Measurements from ENCODE around the gene SAMD4B. TPM values are rescaled to one million over a fixed set of nuclear protein-coding genes. Genes with fewer than 3 reads are reported as not detected.

Gene SAMD4B
- total and polyA plus RNA-seq, 10 of the 15 experiments (the other 5 are each of a cell fraction or from before 2014, with no cell fraction given), result 2.4 to 43.3 (median 23.9) TPM

DNA sequence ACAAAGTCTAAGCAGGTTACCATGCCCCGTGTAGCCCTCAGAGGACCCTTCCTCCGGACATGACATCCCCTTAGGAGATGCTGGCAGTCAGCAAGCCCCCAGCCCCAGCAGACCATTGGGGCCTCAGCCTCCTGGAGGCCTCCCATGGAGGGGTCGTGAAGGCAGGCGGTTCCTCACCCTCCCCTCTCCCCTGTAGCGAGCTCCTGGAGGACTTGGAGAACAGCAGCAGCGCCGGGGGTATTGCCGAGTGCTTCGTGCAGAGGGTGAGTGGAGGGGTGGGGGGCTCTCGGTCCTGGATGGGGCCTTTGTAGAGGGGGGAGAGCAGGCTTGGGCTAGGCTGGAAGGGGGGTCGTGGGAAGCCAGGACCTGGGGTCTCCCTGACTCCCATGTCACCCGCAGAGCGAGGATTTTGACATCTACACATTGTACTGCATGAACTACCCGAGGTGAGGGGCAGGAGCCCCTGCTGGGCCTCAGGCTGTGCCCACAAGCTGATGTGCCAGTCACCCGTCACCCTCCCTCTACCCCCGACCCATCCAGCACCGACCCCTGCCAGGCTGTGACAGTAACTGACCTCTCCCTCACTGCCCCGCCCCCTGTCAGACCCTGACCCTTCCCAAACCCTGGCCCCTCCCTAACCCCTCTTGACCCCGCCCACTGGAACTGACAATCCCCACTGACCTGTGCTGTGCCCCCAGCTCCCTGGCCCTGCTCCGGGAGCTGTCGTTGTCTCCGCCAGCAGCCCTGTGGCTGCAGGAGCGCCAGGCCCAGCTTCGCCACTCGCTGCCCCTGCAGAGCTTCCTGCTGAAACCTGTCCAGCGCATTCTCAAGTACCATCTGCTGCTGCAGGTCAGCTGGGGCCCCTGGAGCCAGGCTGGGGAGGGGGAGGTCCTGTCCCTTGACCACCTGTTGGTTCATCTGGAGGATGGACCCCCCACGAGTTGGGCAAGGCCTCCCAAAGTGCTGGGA is 74.2 kb downstream of the SAMD4B start:
- no peak for TF ChIP-seq TARDBP (IDR thresholded peaks at IDR 0.05; ENCODE audit: borderline replicate concordance)
- no peak for TF ChIP-seq KAT2A (conservative IDR thresholded peaks at IDR 0.05; ENCODE audit: control insufficient read depth, low read depth, low read length)
- no peak for TF ChIP-seq SP1 (IDR thresholded peaks at IDR 0.05; ENCODE audit: low read depth, low read length)
- H3K4me2 ChIP-seq (ENCODE audit: control insufficient read depth, insufficient read depth), result no peak overlapping the region
- H4K20me1 ChIP-seq (ENCODE audit: control insufficient read depth, insufficient read depth), result no peaks in the 10 kb centered on the region
- H3K4me1 ChIP-seq (ENCODE audit: control insufficient read depth, insufficient read depth, low read length), result peaks cover 2% of the 10 kb centered on the region
- H3K27me3 ChIP-seq (replicated peaks in 1 of 2; ENCODE audit: control insufficient read depth in 2 of 2, insufficient read depth in 2 of 2, low read length in 1 of 2), result no peaks in the 10 kb centered on the region
- ChIA-PET RAD21 (ENCODE audit: unreplicated experiment) (interaction anchor here (1.3 kb wide), 1 partner anchor 19 kb away, joined by 3 read pairs; the partner anchor contains the start of gene RPS16), POLR2A (interaction anchor here (0.6 to 1.2 kb wide), 5 partner anchors 11 to 28 kb away, joined by 3 to 8 read pairs (median 3); no protein-coding TSS in a partner anchor), SMC1A (ENCODE audit: uncharacterized antibody, unreplicated experiment) (interaction anchor here (1.0 kb wide), 1 partner anchor 11 kb away, joined by 5 read pairs; no protein-coding TSS in a partner anchor), CTCF (interaction anchor here (1.0 kb wide), 1 partner anchor 20 kb away, joined by 3 read pairs; no protein-coding TSS in a partner anchor)
- no peak overlapping the region for H3K9ac ChIP-seq (ENCODE audit: control insufficient read depth, insufficient read depth, low read length)
- in situ Hi-C loops (cut with MboI) (no loop called here), intact Hi-C loops (cut with micrococcal nuclease; ENCODE audit: unreplicated experiment) (loop anchor here (10.0 kb wide), 1 partner anchor 118 kb away; the partner anchor contains the start of gene EID2B)
- no peak for ATAC-seq
- H2AFZ ChIP-seq (ENCODE audit: control insufficient read depth, low read depth, low read length), result no peak overlapping the region
- FAIRE-seq, result no peak
- WGBS (ENCODE audit: insufficient coverage, insufficient replicate concordance, low lambda C conversion rate, missing lambda C conversion rate), result 83% methylated on average over 22 of the region's 27 CpGs
- H3K36me3 ChIP-seq (ENCODE audit: control insufficient read depth in 2 of 2, insufficient read depth in 2 of 2, low read length in 1 of 2), result peaks cover 6 to 8% of the 10 kb centered on the region in 2 experiments; a peak in 3 of 4 replicates
- BruUV-seq (replicated peaks), result no TSS peak
- H3K4me3 ChIP-seq, result no peak overlapping the region
- DNase-seq (ENCODE audit: low read depth, low spot score), result no peak
- no peak overlapping the region for H3K27ac ChIP-seq (ENCODE audit: control insufficient read depth, insufficient read depth)
- peaks cover 26% of the 10 kb centered on the region for H3K79me2 ChIP-seq (ENCODE audit: control insufficient read depth, insufficient read depth, low read length)
- no peaks in the 10 kb centered on the region for H3K9me3 ChIP-seq (replicated peaks; ENCODE audit: control insufficient read depth, insufficient read depth, low read length)

- Histone ChIP-seq H3K27me3 (replicated peaks in 1 of 2; ENCODE audit: control insufficient read depth in 2 of 2, insufficient read depth in 2 of 2, low read length in 1 of 2) (no peaks in the 10 kb centered on the region), H3K4me3 (no peak overlapping the region), H3K36me3 (ENCODE audit: control insufficient read depth in 2 of 2, insufficient read depth in 2 of 2, low read length in 1 of 2) (peaks cover 6 to 10% of the 10 kb centered on the region in 2 experiments; a peak in 3 of 4 replicates), H3K9ac (ENCODE audit: control insufficient read depth, insufficient read depth, low read length) (no peak overlapping the region), H3K27ac (ENCODE audit: control insufficient read depth, insufficient read depth) (no peak overlapping the region), H3K79me2 (ENCODE audit: control insufficient read depth, insufficient read depth, low read length) (peaks cover 24% of the 10 kb centered on the region), H4K20me1 (ENCODE audit: control insufficient read depth, insufficient read depth) (no peaks in the 10 kb centered on the region), H3K9me3 (replicated peaks; ENCODE audit: control insufficient read depth, insufficient read depth, low read length) (no peaks in the 10 kb centered on the region), H3K4me1 (ENCODE audit: control insufficient read depth, insufficient read depth, low read length) (no peaks in the 10 kb centered on the region), H2AFZ (ENCODE audit: control insufficient read depth, low read depth, low read length) (no peak overlapping the region), H3K4me2 (ENCODE audit: control insufficient read depth, insufficient read depth) (no peak overlapping the region)
- DNase-seq (ENCODE audit: low read depth, low spot score), result no peak
- TF ChIP-seq NR2F1 (conservative IDR thresholded peaks at IDR 0.05) (no peak), POLR2AphosphoS5 (IDR thresholded peaks at IDR 0.05; ENCODE audit: low read length) (no peak), HCFC1 (IDR thresholded peaks at IDR 0.05; ENCODE audit: low read length) (no peak), KDM1A (IDR thresholded peaks at IDR 0.05; ENCODE audit: borderline replicate concordance) (no peak), POU2F2 (IDR thresholded peaks at IDR 0.05; ENCODE audit: borderline replicate concordance, low read depth, low read length) (no peak), SREBF1 (IDR thresholded peaks at IDR 0.05; ENCODE audit: low read length) (no peak)
- TF ChIP-seq, protein P1, sequence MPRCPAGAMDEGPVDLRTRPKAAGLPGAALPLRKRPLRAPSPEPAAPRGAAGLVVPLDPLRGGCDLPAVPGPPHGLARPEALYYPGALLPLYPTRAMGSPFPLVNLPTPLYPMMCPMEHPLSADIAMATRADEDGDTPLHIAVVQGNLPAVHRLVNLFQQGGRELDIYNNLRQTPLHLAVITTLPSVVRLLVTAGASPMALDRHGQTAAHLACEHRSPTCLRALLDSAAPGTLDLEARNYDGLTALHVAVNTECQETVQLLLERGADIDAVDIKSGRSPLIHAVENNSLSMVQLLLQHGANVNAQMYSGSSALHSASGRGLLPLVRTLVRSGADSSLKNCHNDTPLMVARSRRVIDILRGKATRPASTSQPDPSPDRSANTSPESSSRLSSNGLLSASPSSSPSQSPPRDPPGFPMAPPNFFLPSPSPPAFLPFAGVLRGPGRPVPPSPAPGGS (IDR thresholded peaks at IDR 0.05; ENCODE audit: borderline replicate concordance, insufficient read depth, low read depth, low read length, poor library complexity, severe bottlenecking), result no peak
- TF ChIP-seq, protein P2, sequence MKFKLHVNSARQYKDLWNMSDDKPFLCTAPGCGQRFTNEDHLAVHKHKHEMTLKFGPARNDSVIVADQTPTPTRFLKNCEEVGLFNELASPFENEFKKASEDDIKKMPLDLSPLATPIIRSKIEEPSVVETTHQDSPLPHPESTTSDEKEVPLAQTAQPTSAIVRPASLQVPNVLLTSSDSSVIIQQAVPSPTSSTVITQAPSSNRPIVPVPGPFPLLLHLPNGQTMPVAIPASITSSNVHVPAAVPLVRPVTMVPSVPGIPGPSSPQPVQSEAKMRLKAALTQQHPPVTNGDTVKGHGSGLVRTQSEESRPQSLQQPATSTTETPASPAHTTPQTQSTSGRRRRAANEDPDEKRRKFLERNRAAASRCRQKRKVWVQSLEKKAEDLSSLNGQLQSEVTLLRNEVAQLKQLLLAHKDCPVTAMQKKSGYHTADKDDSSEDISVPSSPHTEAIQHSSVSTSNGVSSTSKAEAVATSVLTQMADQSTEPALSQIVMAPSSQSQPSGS (IDR thresholded peaks at IDR 0.05; ENCODE audit: low read length), result no peak
- BruUV-seq (replicated peaks), result no TSS peak
- intact Hi-C loops (cut with micrococcal nuclease; ENCODE audit: unreplicated experiment) (loop anchor here (10.0 kb wide), 1 partner anchor 117 kb away; the partner anchor contains the start of gene EID2B), in situ Hi-C loops (cut with MboI) (no loop called here)
- ChIA-PET RAD21 (ENCODE audit: unreplicated experiment) (no interaction called here), POLR2A (interaction anchor here (0.7 to 1.2 kb wide), 2 partner anchors 11 to 217 kb away, joined by 3 read pairs; no protein-coding TSS in a partner anchor), CTCF (interaction anchor here (0.6 kb wide), 1 partner anchor 111 kb away, joined by 3 read pairs; no protein-coding TSS in a partner anchor), SMC1A (ENCODE audit: uncharacterized antibody, unreplicated experiment) (no interaction called here)
- FAIRE-seq, result no peak
- no peak for ATAC-seq
- 97% methylated on average over 30 of the region's 30 CpGs for WGBS (ENCODE audit: insufficient coverage, insufficient replicate concordance, low lambda C conversion rate, missing lambda C conversion rate)
These were observed 75.4 kb downstream of the SAMD4B start for GRCh38 chr19:39417463-39418181.
